ENCODE results near the gene PEPD.

Gene PEPD

GRCh38 chr19:33421368-33421767 lies 100.2 kb downstream of the PEPD start:
- Histone ChIP-seq H3K79me2 (ENCODE audit: insufficient read depth, low read length) (no peaks in the 10 kb centered on the region), H4K20me1 (ENCODE audit: low read depth, low read length) (no peaks in the 10 kb centered on the region), H3K27ac (ENCODE audit: low read depth, low read length) (no peak overlapping the region), H3K9me2 (replicated peaks; ENCODE audit: insufficient read depth, low read length) (no peaks in the 10 kb centered on the region), H3K36me3 (ENCODE audit: low read length) (no peaks in the 10 kb centered on the region), H3F3A (ENCODE audit: insufficient read depth) (no peaks in the 10 kb centered on the region), H2AFZ (ENCODE audit: low read depth, low read length, severe bottlenecking) (no peak overlapping the region), H3K4me2 (ENCODE audit: low read depth, low read length, poor library complexity, severe bottlenecking) (no peak overlapping the region), H3K4me3 (ENCODE audit: insufficient read depth, low read length, poor library complexity, severe bottlenecking) (no peak overlapping the region), H3K9ac (ENCODE audit: low read length) (no peak overlapping the region), H3K9me3 (ENCODE audit: insufficient read depth, low read length) (no peaks in the 10 kb centered on the region), H3K27me3 (ENCODE audit: low read length) (no peaks in the 10 kb centered on the region; the same call in 1 of the 2 replicates)
- no peak for TF ChIP-seq EZH2phosphoT487 (conservative IDR thresholded peaks at IDR 0.05; ENCODE audit: low read length)
- TF ChIP-seq CTCF (IDR thresholded peaks at IDR 0.05; ENCODE audit: insufficient read depth, low read length, poor library complexity, severe bottlenecking), result no peak

GRCh38 chr19:33420821-33421220 lies 100.8 kb downstream of the PEPD start:
- Histone ChIP-seq H3K27ac (ENCODE audit: low read depth, low read length) (no peak overlapping the region), H3K27me3 (ENCODE audit: low read length) (no peaks in the 10 kb centered on the region; the same call in 1 of the 2 replicates)

GRCh38 chr19:33419788-33420130 lies 101.8 kb downstream of the PEPD start:
- no peaks in the 10 kb centered on the region for H4K20me1 ChIP-seq (ENCODE audit: low read depth, low read length)
- TF ChIP-seq EZH2phosphoT487 (conservative IDR thresholded peaks at IDR 0.05; ENCODE audit: low read length) (no peak), CTCF (IDR thresholded peaks at IDR 0.05; ENCODE audit: insufficient read depth, low read length, poor library complexity, severe bottlenecking) (no peak)
- H3K79me2 ChIP-seq (ENCODE audit: insufficient read depth, low read length), result no peaks in the 10 kb centered on the region
- H3K9me3 ChIP-seq (ENCODE audit: insufficient read depth, low read length), result no peaks in the 10 kb centered on the region
- no peak overlapping the region for H3K9ac ChIP-seq (ENCODE audit: low read length)
- H3K27ac ChIP-seq (ENCODE audit: low read depth, low read length), result no peak overlapping the region
- no peaks in the 10 kb centered on the region; the same call in 1 of the 2 replicates for H3K27me3 ChIP-seq (ENCODE audit: low read length)
- H3F3A ChIP-seq (ENCODE audit: insufficient read depth), result no peaks in the 10 kb centered on the region
- H3K4me3 ChIP-seq (ENCODE audit: insufficient read depth, low read length, poor library complexity, severe bottlenecking), result no peak overlapping the region
- H2AFZ ChIP-seq (ENCODE audit: low read depth, low read length, severe bottlenecking), result no peak overlapping the region
- no peak overlapping the region for H3K4me2 ChIP-seq (ENCODE audit: low read depth, low read length, poor library complexity, severe bottlenecking)
- no peaks in the 10 kb centered on the region for H3K9me2 ChIP-seq (replicated peaks; ENCODE audit: insufficient read depth, low read length)
- H3K36me3 ChIP-seq (ENCODE audit: low read length), result no peaks in the 10 kb centered on the region

More at GRCh38 chr19:33420821-33421220, 100.8 kb downstream of the PEPD start:
- Histone ChIP-seq H3K79me2 (ENCODE audit: insufficient read depth, low read length) (no peaks in the 10 kb centered on the region), H3K4me2 (ENCODE audit: low read depth, low read length, poor library complexity, severe bottlenecking) (no peak overlapping the region), H3K9me2 (replicated peaks; ENCODE audit: insufficient read depth, low read length) (no peaks in the 10 kb centered on the region), H4K20me1 (ENCODE audit: low read depth, low read length) (no peaks in the 10 kb centered on the region), H3F3A (ENCODE audit: insufficient read depth) (no peaks in the 10 kb centered on the region), H2AFZ (ENCODE audit: low read depth, low read length, severe bottlenecking) (no peak overlapping the region), H3K36me3 (ENCODE audit: low read length) (no peaks in the 10 kb centered on the region), H3K9ac (ENCODE audit: low read length) (no peak overlapping the region), H3K9me3 (ENCODE audit: insufficient read depth, low read length) (no peaks in the 10 kb centered on the region), H3K4me3 (ENCODE audit: insufficient read depth, low read length, poor library complexity, severe bottlenecking) (no peak overlapping the region)
- no peak for TF ChIP-seq EZH2phosphoT487 (conservative IDR thresholded peaks at IDR 0.05; ENCODE audit: low read length)
- no peak for TF ChIP-seq CTCF (IDR thresholded peaks at IDR 0.05; ENCODE audit: insufficient read depth, low read length, poor library complexity, severe bottlenecking)
